GM21367 (cell line): ENCODE data around the gene SLC7A10.
"Not testable (repeated sequence)": the region's sequence is repeated elsewhere in the genome, so short reads cannot be mapped to it uniquely, and the experiment has no call there.

Experiments
- ATAC-seq: cut with Tn5 transposase; IDR thresholded peaks from one replicate; pipeline ENCODE4 v1.9.1; 2021; ENCODE audit not compliant: unreplicated experiment

Gene SLC7A10

GRCh38 chr19:33203529-33203928 lies 22.1 kb downstream of the SLC7A10 start:
- ATAC-seq = no peak

- no peak for ATAC-seq
Observed at GRCh38 chr19:33202546-33203507, 22.8 kb downstream of the SLC7A10 start.

GRCh38 chr19:33201886-33202545 lies 23.6 kb downstream of the SLC7A10 start:
- ATAC-seq = no peak

- no peak for ATAC-seq
Observed at GRCh38 chr19:33201473-33201872, 24.2 kb downstream of the SLC7A10 start.

- no peak for ATAC-seq
Observed at GRCh38 chr19:33199441-33200265, 26.0 kb downstream of the SLC7A10 start.

GRCh38 chr19:33198169-33198568 lies 27.5 kb downstream of the SLC7A10 start:
- no peak for ATAC-seq

- ATAC-seq = no peak
Observed at GRCh38 chr19:33197591-33198000, 28.1 kb downstream of the SLC7A10 start.

GRCh38 chr19:33196446-33197193 lies 29.0 kb downstream of the SLC7A10 start:
- no peak for ATAC-seq

GRCh38 chr19:33195645-33196347 lies 29.9 kb downstream of the SLC7A10 start:
- ATAC-seq = no peak

GRCh38 chr19:33194886-33195644 lies 30.6 kb downstream of the SLC7A10 start:
- ATAC-seq = no peak

GRCh38 chr19:33194532-33194885 lies 31.1 kb downstream of the SLC7A10 start:
- no peak for ATAC-seq

- ATAC-seq = no peak
Observed at GRCh38 chr19:33193865-33194362, 31.7 kb downstream of the SLC7A10 start, which contains the start of gene LRP3. LRP3 (plus strand) TSS chr19:33194330; CDS start chr19:33194786, 456 bp downstream.

- ATAC-seq = no peak
Observed at GRCh38 chr19:33193269-33193864, 32.3 kb downstream of the SLC7A10 start.

- no peak for ATAC-seq
Observed at GRCh38 chr19:33192010-33192409, 33.6 kb downstream of the SLC7A10 start.

- no peak for ATAC-seq
Observed at GRCh38 chr19:33191501-33191900, 34.1 kb downstream of the SLC7A10 start.

- not testable (repeated sequence) for ATAC-seq
Observed at GRCh38 chr19:33191092-33191491, 34.6 kb downstream of the SLC7A10 start.

GRCh38 chr19:33189453-33189852 lies 36.2 kb downstream of the SLC7A10 start:
- ATAC-seq = no peak

GRCh38 chr19:33187183-33187540 lies 38.5 kb downstream of the SLC7A10 start:
- ATAC-seq = no peak
